HS-27A (cell line): ENCODE results near the gene STPG3.

Source experiments
- DNase-seq: peaks from one replicate; pipeline ENCODE4 v3.0.0-alpha.2; 2012; ENCODE audit warnings: low read depth, missing footprints

STPG3 gene

DNA sequence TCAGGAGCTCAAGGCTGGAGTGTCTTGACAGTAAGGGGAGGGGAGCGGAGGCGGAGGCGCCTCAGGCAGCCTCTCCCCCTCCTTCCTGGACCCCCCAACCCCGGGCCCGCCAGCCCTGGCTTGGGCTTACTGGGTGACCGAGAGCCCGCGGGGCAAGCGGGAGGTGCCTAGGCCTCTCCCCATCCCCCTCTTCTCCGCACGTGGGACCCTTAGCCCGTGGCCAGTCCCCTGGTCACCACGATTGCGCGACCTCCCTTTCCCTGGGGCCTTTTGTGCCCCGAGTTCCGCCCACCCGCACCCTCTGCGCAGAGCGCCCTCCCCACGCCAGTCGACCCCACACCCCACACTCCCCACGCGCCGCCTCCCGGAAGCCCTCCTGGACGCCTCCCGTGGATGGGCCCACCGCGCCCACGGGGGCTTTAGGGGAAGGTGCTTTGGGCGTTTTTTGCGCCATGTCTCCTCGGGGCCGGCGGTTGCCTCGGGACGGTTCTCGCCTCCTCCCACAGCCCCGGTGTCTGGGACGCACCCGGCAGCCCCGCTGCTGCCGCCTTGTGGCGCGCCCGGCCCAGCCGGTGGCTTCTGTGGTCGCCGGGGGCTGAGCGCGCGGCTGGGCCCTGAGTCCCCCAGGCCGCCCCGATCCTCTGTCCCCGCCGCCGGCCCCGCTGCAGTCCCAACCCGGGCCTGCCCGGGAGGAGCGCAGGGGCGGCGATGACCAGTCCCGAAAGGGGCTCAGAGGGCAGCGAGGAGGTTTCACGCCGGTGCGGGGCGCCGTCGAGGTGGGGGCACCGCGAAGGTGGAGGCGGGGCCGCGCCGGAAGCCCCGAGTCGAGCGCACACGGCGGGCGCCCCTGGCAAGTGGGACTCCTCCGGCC lies 29.6 kb downstream of the STPG3 start:
- no peak for DNase-seq

DNA sequence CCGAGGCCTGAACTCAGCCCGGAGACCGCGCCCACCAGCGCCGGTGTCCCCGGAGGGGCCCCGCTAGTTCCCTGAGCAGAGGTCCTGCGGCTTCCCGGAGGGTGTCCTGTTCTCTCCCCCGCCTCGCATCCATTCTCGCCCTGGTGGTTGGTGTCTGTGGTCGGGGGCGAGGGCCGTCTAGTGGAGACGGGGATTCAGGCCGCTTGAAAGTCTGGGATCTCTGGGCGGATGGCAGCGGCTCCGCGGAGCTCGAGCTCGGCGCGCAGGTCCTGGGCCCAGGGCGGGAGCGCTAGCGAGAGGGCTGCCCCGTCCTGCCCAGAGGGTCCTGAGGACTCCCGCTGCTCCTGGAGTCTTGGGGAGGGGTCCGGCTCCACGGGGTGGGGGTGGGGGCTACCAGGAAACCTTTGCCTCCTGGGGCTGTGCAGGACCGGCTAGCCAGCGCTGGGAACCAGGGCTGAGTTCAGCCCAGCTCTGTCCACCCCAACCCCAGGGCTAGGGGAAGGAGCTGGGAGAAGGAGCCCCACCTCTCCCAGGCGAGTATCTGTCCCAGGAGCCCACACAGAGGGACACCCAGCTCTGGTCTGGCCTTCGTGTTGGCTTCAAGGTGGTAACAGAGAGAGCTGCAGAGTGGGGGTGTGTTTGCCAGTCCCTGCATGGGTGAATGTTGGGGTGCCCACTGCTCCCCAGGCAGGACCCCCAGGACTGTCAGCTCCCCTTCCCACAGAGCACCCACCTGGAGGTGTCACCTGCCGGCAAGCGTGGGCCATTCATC lies 30.4 kb downstream of the STPG3 start:
- DNase-seq = no peak

DNA sequence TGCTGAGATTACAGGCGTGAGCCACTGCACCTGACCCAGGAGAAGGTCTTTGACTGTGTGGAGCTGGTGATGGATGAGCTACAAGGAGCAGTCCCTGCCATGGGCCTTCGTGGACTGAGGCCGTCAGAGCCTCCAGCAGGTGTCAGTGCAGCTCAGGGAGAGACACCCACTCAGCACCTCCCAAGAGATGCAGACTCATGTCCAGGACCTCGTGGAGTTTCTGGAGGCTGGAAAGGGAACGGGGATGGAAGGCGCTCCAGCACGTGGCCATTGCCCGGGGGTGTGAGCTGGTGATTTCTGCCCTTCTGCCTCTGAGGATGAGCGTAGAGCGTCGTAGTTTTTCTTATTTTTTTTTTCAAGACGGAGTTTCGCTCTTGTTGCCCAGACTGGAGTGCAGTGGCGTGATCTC lies 35.9 kb downstream of the STPG3 start:
- no peak for DNase-seq

DNA sequence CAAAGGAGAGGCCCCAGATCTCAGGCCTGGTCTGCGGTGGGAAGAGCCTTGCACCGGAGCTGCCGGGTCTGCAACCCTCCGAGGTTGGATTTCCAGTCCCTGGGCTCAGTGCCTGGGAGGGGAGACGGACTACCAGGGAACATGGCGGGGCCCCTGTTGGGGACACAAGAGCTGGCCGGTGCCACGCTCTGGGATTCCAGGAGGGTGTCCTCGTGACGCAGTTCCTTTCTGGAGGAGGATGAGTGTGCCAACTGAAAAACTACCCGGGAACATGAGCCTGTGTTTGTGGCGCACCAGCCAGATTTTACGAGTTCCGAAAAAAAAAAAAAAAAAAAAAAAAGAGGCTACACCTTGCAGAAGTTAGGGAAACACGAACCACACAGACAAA lies 42.0 kb downstream of the STPG3 start:
- DNase-seq = no peak

DNA sequence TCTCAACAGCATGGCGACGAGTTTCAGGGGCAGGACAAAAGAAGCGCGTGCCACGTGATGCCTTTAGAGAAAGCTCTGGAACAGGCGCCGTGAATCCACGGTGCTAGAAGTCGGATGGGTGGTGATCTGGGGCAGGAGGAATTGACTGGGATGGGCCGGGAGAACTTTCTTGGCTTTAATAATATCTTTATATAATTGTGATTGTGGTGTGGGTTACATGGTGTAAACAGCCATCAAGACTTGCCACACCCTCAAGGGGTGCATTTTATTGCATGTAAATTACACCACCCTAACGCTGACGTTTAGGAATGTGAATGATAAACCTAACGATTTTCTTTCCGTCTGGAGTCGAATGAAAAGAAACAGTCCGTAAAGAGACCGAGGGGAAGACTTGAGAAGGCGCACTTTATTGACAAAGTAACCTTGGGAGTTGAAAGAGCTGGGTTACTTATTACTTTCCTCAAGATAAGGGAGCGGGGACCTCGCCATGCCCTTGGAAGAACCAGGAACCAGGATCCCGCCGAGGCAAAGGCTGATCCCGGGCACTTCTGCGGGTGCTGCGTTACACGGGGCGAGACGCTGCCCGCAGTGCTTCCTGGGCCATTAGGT lies 42.5 kb downstream of the STPG3 start:
- no peak for DNase-seq

DNA sequence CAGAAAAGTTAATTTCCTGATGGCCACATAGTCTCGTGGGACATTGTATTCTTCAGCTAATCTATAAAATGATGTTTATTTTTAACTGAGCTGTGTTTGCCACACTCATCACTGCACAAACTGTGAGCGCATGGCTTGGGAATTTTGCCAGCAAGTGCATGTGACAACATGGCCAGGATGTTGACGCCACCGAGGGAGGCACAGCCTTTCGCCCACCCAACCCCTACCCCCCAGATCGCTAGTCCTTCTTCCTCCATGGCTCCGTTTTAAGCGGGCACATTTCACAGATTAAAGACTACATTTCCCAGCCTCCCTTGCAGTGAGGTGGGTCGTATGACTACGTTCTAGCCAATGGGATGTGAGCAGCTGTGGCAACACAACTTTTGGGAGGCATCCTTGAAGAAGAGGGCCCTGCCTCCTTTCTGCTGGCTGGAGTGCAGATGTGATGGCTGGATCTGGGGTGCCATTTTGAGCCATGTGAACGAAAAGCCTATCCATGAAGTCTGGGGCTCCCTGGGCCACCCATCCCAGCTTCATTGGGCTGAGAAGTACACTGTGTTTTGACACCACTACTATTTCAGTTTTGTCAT lies 43.1 kb downstream of the STPG3 start:
- DNase-seq = no peak

DNA sequence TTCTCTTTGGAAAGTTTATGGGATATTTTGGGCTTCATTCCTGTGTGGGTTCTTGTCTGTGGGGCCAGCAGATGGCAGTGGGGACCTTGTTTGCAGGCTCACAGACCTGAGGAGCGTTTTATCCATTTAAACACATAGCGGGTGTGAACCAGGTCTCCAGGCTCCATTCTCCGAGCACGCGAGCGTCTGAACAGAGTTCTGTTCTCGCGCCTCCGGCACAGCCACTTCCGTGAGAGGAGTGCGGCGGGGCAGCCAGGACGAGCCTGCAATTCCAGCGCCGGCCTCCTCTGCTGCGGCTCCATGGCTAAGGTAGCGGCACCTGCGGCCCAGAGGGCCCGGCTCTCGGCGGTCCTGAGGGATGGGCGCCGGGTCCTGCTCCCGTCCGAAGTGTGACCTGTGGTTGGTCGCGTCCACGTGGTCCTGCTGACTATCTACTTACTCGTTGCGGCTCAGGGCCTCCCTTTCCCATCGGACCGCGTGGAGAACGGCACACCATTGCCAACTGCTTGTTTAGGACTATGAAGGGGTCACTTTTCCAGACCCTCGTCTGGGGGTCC lies 43.7 kb downstream of the STPG3 start:
- DNase-seq = no peak

DNA sequence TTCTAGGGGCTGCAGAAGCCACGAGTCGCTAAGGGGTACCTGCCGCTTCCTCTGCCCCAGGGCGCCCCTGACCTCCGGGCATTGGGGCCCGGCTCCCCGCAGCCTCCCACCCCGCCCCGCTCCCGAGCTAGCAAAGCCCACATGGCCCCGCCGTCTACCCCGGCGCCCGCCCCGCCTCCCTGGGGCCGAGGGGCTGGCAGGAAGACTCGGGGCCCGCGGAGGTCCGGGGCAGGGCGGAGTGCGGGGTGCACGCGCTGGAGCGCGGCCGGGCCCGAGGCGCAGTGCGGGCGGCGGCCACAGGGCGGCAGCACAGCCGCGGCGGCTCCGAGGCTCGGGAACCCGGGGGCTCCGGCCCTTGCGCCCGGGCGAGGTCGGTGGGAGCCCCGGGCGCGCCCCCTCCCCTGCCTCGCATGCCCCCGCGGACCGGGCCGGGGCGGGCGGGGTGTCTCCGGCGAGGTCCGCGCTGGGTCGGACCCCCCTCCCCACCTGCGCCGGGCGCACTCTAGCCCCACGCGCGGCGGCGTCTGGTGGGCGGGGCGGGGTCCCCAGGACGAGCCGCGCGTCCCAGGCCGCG lies 44.2 kb downstream of the STPG3 start:
- DNase-seq = no peak

DNA sequence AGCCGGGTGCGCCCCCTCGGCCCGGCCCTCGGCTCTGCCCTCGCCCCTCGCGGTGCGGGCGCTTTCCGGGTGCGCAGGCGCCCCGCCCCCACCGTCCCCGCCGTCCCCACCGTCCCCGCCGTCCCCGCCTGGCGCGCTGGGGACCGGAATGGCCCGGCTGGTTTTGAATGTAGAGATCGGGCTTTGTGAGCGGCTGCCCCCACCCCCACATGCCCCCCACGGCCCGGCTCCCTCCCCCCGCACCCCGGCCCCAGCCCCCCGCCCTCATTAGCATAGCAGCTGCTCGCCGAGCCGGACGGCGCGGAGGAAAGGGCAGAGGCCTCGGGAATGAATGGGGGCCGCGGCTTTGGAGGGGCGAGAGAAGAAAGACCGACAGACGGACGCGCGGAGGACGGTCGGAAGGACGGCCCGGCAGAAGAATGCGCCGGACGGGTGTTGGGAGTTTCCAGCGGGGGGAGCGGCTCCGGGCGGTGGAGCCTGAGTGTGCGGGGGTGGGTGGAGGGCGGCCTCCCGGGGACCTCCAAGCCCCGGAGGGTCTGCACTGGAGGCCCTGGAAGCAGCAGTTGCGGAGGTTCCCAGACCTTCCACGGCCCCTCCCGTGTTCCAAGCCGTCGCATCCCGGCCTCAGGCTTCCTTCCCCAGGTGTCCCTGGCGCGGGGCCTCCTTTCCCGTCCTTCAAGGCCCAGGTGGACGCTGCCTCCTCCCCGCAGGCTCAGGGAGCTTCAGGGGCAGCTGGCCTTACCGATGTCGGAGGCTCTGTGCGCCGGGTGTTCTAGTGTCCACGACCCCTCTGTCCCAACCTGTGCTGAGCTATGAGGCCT lies 45.0 kb downstream of the STPG3 start:
- no peak for DNase-seq

DNA sequence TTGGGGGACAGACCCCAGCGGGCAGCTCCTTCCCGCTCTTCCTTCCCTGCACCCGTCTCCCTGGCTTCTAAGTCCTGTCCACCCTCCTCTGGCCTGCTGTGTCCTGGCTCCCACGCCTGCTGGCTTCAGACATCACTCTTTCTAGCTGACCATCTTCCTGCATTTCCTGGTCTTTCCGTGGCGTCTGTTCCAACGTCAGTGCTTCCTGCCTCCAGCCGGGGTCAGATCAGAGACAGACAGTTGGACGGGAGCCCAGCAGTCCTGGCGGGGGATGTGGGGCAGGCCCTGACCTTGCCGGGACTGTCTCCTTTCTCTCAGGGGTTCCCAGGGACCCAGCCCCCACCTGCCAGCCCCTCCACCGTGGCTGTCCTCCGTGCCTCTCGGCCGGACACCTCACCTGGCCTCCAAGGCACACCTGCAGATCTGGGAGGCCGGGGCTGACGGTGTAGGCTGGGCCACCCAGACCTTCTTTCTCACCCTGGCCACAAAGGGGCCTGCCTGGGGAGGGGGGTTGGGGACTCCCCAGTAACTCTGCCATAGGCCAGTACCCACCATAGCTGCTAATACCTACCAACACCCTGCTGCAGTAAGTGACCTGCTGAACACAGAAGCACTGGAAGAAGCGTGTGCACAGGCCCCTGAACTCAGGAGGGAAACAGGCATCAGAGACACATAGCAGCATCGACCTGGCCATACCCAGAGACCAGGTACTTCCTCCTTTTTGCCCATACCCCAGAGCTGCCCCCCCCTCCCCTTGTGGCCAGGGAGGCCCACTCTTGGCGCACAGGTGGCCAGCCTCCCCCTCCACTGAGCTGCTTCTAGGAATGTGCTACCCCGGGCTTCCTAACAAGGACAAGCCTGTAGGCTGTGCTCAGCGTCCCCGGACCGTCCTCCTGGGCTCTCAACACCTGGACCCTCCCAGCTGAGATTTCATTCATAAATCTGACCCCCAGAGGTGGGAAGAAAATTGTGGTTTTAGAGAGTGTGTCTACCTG lies 45.9 kb downstream of the STPG3 start:
- no peak for DNase-seq

DNA sequence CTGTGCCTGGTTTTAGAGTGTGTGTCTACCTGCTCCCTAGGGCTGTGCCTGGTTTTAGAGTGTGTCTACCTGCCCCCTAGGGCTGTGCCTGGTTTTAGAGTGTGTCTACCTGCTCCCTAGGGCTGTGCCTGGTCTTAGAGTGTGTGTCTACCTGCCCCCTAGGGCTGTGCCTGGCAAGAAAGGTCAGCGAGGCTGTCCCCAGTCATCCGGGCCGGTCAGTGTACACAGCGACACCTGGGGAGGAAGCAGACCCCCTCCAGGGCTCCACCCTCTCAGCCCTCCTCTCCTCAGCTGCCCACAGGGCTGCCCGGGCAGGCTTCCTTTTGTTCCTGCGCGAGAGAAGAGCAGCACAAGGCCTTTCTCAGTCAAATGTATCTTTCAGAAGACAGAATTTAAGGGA lies 46.9 kb downstream of the STPG3 start:
- no peak for DNase-seq

DNA sequence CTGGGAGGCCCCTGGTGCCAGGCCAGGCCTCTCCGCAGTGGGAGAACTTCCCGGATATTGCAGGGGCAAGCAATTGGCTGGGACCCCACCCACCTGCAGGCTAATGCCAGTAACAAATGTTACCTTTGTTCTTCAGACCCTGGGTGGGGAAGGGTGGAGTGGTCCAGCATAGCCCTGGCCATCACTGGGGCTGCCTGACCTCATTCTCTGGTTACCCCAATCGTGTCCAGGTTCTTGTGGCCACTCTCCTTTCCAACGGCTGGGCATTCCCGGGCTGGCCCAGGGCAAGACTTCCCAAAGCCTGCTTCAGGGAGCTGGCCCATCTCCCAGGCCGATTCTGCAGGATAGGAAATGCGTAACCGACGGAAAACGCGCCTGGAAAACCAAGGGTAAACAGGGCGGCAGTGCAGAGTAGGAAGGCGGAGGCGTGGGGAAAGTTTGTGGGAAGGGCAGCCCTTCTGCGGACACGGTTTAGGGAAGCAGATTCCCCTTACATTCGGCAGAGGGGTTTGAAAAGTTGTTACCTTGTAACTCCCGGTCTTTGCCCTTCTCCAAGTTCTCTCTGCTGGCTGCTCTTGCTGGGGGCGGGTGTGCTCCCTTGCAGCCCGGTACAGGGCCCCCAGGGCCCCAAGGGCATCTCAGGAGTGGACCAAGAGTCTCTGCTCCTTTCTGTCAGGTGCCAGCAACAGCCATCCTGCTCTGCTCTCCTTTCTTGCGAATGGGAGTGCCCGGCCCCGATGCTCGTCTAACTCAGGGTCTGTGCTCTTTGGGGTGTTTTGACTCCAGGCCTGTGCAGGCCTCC lies 47.5 kb downstream of the STPG3 start:
- DNase-seq = no peak

DNA sequence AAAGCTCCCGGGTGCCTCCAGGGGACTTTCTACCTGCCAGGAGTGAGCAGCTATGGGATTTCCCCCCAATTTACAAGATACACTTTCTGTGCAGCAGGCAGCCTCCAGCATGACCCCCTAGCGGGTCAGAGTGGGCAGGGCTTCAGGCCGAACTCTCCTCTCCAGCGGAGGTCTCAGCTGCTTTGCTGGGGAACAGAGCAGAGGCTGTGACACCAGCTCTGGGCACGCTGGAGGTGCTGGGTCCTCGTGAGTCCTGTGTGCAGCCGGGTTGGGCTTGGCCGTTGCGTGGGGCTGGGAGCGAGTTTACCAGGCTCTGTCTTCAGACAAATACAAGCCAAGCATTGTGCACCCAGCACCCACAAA lies 48.1 kb downstream of the STPG3 start:
- DNase-seq = no peak

DNA sequence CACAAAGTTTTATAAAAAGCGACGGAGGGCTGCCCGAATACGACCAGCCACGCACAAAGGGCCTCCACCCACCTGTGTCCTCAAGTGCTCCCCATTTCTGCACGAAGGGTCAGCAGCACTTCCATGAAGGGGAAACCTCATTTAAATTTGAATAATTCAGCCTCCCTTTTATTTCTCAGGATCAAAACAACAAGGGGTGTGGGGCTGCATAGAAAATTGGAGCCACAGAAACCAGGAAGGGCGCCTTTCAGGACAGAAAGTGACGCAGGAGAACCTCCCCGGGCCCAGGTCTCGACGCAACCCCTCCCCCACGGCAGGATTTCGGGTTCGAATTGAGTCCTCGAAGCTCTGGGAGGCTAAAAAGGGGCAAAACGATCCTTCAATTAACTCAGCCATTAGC lies 48.9 kb downstream of the STPG3 start:
- DNase-seq = no peak

DNA sequence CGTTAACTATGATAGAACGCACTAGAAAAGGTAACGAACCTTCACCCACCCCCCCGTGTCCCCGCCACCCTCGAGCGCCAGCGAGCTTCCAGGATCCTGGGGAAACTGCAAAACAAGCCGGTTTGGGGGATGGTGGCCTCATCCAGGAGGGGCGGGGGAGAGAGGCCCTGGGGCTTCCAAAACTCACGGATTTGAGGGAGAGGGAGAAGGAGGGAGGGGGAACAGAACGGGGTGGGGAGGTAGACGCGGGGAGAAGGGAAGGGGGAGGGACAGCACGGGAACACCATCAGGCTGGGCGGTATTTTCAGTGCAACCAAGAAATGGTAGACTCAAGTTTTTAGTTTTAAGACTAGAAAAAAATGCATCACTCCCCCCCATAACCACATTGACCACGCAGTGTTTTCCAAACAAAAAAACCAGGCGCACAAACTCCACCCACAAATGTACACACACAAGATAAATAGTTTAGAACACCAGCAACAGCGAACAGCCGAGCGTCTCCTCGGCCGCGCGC lies 49.5 kb downstream of the STPG3 start:
- DNase-seq = no peak

DNA sequence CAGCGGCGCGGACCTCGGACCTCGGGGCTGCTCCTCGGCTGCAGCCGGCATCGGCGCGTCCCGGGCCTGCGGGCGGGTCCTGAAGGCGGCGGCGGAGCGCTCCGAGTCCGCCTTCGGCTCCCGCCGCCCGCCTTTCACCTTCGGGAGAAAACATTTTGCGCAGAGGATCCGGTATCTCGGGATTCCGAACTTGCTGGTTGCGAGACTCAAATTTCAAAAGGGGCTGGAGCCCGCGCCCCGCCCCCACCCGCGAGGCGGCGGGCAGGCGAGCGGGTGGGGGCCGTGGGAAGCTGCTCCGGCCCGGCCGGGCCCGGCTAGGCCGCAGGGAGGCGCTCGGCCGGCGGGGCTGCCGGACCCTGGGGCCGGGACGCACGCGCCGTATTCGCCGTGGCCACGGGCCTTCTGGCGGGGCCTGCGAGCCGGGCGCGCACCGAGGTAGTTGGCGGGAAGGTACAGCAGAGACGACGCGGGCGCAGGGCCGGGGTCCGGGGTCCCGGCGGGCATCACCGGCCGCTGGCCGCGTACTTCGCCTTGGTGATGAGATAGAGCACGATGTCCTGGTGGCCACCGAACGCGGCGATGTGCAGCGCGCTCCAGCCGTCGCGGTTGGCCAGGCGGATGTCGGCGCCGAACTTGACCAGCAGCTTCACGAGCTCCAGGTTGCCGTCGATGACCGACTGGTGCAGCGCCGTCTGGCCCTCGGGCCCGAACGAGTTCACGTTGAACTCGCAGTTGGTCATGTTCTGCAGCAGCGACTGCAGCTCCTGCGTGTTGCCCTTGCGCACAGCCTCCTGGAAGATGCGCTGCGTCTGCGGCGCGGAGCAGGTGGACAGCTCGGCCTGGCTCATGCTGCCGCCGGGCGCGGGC lies 50.2 kb downstream of the STPG3 start:
- DNase-seq = no peak

DNA sequence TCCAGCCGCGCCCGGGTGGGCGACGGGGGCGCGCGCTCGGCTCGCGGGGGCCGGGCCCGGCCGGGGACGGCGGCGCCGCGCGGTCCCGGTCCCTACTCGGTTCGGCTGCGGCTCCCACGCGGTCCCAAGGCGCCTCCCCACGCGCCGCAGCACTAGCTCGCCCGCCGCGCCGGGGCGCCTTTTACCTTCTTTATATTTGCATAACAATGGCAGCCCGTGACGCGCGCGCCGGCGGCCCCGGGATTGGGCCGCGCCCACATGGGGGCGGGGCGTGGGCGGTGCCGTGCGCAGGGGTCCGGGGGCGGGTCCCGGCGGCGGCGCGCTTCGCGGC lies 51.0 kb downstream of the STPG3 start, which contains the start of gene NRARP:
Gene NRARP, minus strand, starts transcription at position 154 of the 331 bp plus-strand sequence. CDS start 343 bp downstream, outside the sequence.
- no peak for DNase-seq
